Thyroid gland (tissue), 4 donors: ENCODE results near the gene ZPBP2. TPM values are rescaled to one million over a fixed set of nuclear protein-coding genes. Genes with fewer than 3 reads are reported as not detected.

Source experiments
- DNase-seq, 2 donors: peaks; one replicate each; pipeline ENCODE4 v3.0.0-alpha.2; 2019
- H3K27ac ChIP-seq, 3 donors: fragments of 200-600 bp; sonication (generic); 1 replicate in 2 of 3; 2 replicates in 1 of 3; pipeline ENCODE4 v1.5.1; 2016 to 2019; ENCODE audit warnings: mild to moderate bottlenecking in 1 of 3, moderate library complexity in 1 of 3
- H3K27me3 ChIP-seq: fragments of 200-600 bp; sonication (generic); one replicate; pipeline ENCODE4 v1.5.1; 2019
- H3K36me3 ChIP-seq, 2 donors: fragments of 200-600 bp; sonication (generic); one replicate each; pipeline ENCODE4 v1.5.1; 2016 to 2019
- H3K4me1 ChIP-seq, 2 donors: fragments of 200-600 bp; sonication (generic); one replicate each; pipeline ENCODE4 v1.5.1; 2017 to 2019
- H3K4me3 ChIP-seq, 3 donors: fragments of 200-600 bp; sonication (generic); replicated peaks in 1 of 3; 1 replicate in 2 of 3; 2 replicates in 1 of 3; pipeline ENCODE4 v1.5.1; 2016; ENCODE audit warnings: mild to moderate bottlenecking in 1 of 3
- H3K9me3 ChIP-seq: fragments of 200-600 bp; sonication (generic); one replicate; pipeline ENCODE4 v1.5.1; 2017
- CTCF ChIP-seq, 6 experiments: fragments of 200-600 bp in 3 of 6; fragments of 450-650 bp in 3 of 6; sonication (generic) in 3 of 6; IDR thresholded peaks; one replicate each; pipeline ENCODE4 v1.5.1; 2016 to 2019; ENCODE audit warnings: antibody characterized with exemption in 6 of 6, mild to moderate bottlenecking in 2 of 6, inconsistent platforms in 1 of 6, moderate library complexity in 1 of 6
- POLR2A ChIP-seq, 2 donors: fragments of 450-650 bp; IDR thresholded peaks; one replicate each; pipeline ENCODE4 v1.6.1; 2017; ENCODE audit warnings: antibody characterized with exemption in 2 of 2, mild to moderate bottlenecking in 2 of 2, moderate library complexity in 1 of 2
- WGBS, 2 donors: methylation state at CpG; one replicate each; pipeline ENCODE4 v1.1.5; 2017; 5-methylcytosine and 5-hydroxymethylcytosine counted together
- intact Hi-C: fragments of 100-400 bp; cut with DNase I; formaldehyde crosslinking; loops from one replicate; pipeline ENCODE4 v1.15.1; 2023
- total RNA-seq, 4 donors: library from RNA; depleted of rRNA; stranded (reverse); fragments of >200 nt; gene quantifications; one replicate each; pipeline ENCODE4 v1.2.3, GENCODE V29; 2016

ZPBP2 gene
- total RNA-seq, 4 donors from 2014 or later = 0.40 TPM; not detected in 3

DNA sequence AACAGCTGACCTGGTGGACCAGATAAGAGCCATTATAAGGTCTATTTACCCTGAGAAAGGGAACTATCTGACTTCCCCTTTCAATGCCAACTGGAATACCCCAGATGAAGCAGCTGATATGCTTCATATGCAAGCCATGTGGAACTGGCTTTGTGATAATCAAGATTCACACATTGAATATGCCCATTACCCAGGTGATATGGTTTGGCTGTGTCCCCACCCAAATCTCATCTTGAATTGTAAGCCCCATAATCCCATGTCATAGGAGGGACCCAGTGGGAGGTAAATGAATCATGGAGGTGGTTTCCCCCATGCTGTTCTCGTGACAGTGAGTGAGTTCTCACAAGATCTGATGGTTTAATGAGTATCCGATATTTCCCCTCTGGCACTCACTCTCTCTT is 46.0 kb upstream of the ZPBP2 start:
- Histone ChIP-seq H3K4me1 (no peaks in the 10 kb centered on the region), H3K27ac (no peak overlapping the region), H3K27me3 (no peaks in the 10 kb centered on the region), H3K4me3 (no peak overlapping the region), H3K9me3 (no peaks in the 10 kb centered on the region), H3K36me3 (no peaks in the 10 kb centered on the region)
- WGBS, 2 donors = 76 to 90% methylated on average over 2 of the region's 2 CpGs
- TF ChIP-seq POLR2A (IDR thresholded peaks at IDR 0.05) (no peak), CTCF (IDR thresholded peaks at IDR 0.05) (no peak)
- DNase-seq = no peak
- intact Hi-C loops = no loop called here

GRCh38 chr17:39823407-39824054 is 44.5 kb upstream of the ZPBP2 start:
- H3K27ac ChIP-seq = no peak overlapping the region

GRCh38 chr17:39826334-39826733 is 41.7 kb upstream of the ZPBP2 start:
- intact Hi-C loops = no loop called here
- H3K36me3 ChIP-seq = no peaks in the 10 kb centered on the region
- H3K4me1 ChIP-seq = no peaks in the 10 kb centered on the region
- no peak overlapping the region for H3K27ac ChIP-seq
- 96 to 100% methylated on average over 2 of the region's 2 CpGs for WGBS, 2 donors
- no peak for DNase-seq
- TF ChIP-seq CTCF (IDR thresholded peaks at IDR 0.05) = no peak
- no peak for TF ChIP-seq POLR2A (IDR thresholded peaks at IDR 0.05)
- H3K9me3 ChIP-seq = no peaks in the 10 kb centered on the region
- no peak overlapping the region for H3K4me3 ChIP-seq
- H3K27me3 ChIP-seq = no peaks in the 10 kb centered on the region

More at GRCh38 chr17:39823407-39824054, 44.5 kb upstream of the ZPBP2 start:
- Histone ChIP-seq H3K27me3 (no peaks in the 10 kb centered on the region), H3K4me3 (no peak overlapping the region), H3K9me3 (no peaks in the 10 kb centered on the region), H3K36me3 (no peaks in the 10 kb centered on the region), H3K4me1 (no peaks in the 10 kb centered on the region)
- TF ChIP-seq CTCF (IDR thresholded peaks at IDR 0.05) = no peak
- no peak for TF ChIP-seq POLR2A (IDR thresholded peaks at IDR 0.05)
- intact Hi-C loops = no loop called here
- no peak for DNase-seq
- 93 to 94% methylated on average over 5 of the region's 5 CpGs for WGBS, 2 donors

DNA sequence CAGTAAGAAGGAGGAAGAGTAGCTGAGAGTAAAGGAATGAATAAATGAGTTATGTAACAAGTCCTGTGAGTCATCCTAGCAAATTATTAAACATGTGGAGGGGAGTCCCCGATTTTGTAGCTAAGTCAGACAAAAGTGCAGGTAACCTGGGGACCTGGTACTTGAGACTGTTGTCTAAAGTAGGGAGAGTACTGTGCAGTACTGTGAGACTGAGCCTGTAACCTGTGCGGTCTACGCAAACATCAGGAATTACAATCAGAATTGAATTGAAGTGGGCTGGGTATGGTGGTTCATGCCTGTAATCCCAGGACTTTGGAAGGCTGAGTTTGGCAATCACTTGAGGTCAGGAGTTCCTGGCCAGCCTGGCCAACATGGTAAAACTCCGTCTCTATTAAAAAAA is 39.6 kb upstream of the ZPBP2 start:
- intact Hi-C loops = no loop called here
- Histone ChIP-seq H3K27ac (no peak overlapping the region), H3K27me3 (no peaks in the 10 kb centered on the region), H3K9me3 (no peaks in the 10 kb centered on the region), H3K36me3 (no peaks in the 10 kb centered on the region), H3K4me3 (no peak overlapping the region), H3K4me1 (no peaks in the 10 kb centered on the region)
- DNase-seq = no peak
- 80 to 84% methylated on average over 4 of the region's 4 CpGs for WGBS, 2 donors
- no peak for TF ChIP-seq CTCF (IDR thresholded peaks at IDR 0.05)
- TF ChIP-seq POLR2A (IDR thresholded peaks at IDR 0.05) = no peak

DNA sequence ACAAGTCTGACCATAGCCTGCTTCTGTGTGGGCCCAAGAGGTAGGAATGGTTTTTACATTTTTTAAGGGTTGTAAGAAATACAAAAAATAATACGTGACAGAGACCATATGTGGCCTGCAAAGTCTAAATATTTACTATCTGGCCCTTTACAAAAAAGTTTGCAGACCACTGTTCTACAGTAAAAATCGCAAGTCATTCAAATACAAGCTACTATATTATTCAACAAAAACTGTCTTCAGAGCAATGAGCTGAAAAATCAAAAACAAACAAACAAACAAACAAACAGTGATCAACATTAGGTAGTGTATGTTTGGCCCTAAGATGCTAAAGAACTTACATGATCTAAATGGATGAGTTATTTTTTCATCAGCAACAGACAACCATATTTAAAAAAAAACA is 36.4 kb upstream of the ZPBP2 start:
- Histone ChIP-seq H3K27me3 (no peaks in the 10 kb centered on the region), H3K27ac (no peak overlapping the region), H3K36me3 (no peaks in the 10 kb centered on the region), H3K4me1 (no peaks in the 10 kb centered on the region), H3K4me3 (no peak overlapping the region), H3K9me3 (no peaks in the 10 kb centered on the region)
- WGBS, 2 donors = 87 to 92% methylated on average over 2 of the region's 2 CpGs
- no peak for TF ChIP-seq POLR2A (IDR thresholded peaks at IDR 0.05)
- no peak for TF ChIP-seq CTCF (IDR thresholded peaks at IDR 0.05)
- no peak for DNase-seq
- intact Hi-C loops = no loop called here
